HEK293 (cell line): ENCODE measurements around the gene CBY1.

Experiments
- ZBTB7A ChIP-seq: fragments of 450-650 bp; formaldehyde crosslinking; IDR thresholded peaks from 2 replicates; pipeline ENCODE4 v1.5.1; 2016; ENCODE audit warnings: low read depth, missing biosample characterization, missing genetic modification characterization
- ZNF146 ChIP-seq: fragments of 450-650 bp; formaldehyde crosslinking; IDR thresholded peaks from 2 replicates; pipeline ENCODE4 v1.5.1; 2016; ENCODE audit warnings: missing biosample characterization, missing genetic modification characterization
- ZNF776 ChIP-seq: fragments of 450-650 bp; formaldehyde crosslinking; IDR thresholded peaks from 2 replicates; pipeline ENCODE4 v1.5.0; 2017; ENCODE audit warnings: missing biosample characterization, missing genetic modification characterization, borderline replicate concordance

GRCh38 chr22:38713921-38714320, 57.5 kb downstream of the CBY1 start:
- no peak for TF ChIP-seq ZBTB7A (tag by site-specific recombination)
- TF ChIP-seq ZNF146 (tag by site-specific recombination) = no peak
- no peak for TF ChIP-seq ZNF776 (tag by site-specific recombination)
